Measurements from ENCODE around the gene RAD51B. TPM values are rescaled to one million over a fixed set of nuclear protein-coding genes. Genes with fewer than 3 reads are reported as not detected.

Gene RAD51B
- total RNA-seq, 1 experiment from 2014 or later = 23.3 TPM

- no peak overlapping the region for H3K27ac ChIP-seq (ENCODE audit: low read depth, low read length, poor library complexity, severe bottlenecking)
- BruUV-seq (replicated peaks) = no TSS peak
- peaks cover 6% of the 10 kb centered on the region for H3K9me3 ChIP-seq (ENCODE audit: low read depth, low read length, poor library complexity, severe bottlenecking)
- H3K36me3 ChIP-seq (ENCODE audit: insufficient read depth, low read length, poor library complexity, severe bottlenecking) = no peaks in the 10 kb centered on the region
- H3K4me3 ChIP-seq (ENCODE audit: low read depth, low read length, poor library complexity, severe bottlenecking) = no peak overlapping the region
- ChIA-PET CTCF (interaction anchor here (0.7 to 1.2 kb wide), 2 partner anchors 8 to 69 kb away, joined by 3 to 8 read pairs; no protein-coding TSS in a partner anchor), POLR2A (ENCODE audit: low non-redundant PET) (no interaction called here)
- TF ChIP-seq EZH2 (IDR thresholded peaks at IDR 0.05; ENCODE audit: borderline replicate concordance, low read depth, low read length, poor library complexity, severe bottlenecking) = no peak
- TF ChIP-seq, protein P1, sequence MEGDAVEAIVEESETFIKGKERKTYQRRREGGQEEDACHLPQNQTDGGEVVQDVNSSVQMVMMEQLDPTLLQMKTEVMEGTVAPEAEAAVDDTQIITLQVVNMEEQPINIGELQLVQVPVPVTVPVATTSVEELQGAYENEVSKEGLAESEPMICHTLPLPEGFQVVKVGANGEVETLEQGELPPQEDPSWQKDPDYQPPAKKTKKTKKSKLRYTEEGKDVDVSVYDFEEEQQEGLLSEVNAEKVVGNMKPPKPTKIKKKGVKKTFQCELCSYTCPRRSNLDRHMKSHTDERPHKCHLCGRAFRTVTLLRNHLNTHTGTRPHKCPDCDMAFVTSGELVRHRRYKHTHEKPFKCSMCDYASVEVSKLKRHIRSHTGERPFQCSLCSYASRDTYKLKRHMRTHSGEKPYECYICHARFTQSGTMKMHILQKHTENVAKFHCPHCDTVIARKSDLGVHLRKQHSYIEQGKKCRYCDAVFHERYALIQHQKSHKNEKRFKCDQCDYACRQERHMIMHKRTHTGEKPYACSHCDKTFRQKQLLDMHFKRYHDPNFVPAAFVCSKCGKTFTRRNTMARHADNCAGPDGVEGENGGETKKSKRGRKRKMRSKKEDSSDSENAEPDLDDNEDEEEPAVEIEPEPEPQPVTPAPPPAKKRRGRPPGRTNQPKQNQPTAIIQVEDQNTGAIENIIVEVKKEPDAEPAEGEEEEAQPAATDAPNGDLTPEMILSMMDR (conservative IDR thresholded peaks at IDR 0.05; ENCODE audit: low read depth, low read length) = no peak
- no peaks in the 10 kb centered on the region for H3K4me1 ChIP-seq (ENCODE audit: insufficient read depth, low read length, poor library complexity, severe bottlenecking)
- H3K27me3 ChIP-seq (replicated peaks; ENCODE audit: insufficient read depth, low read depth, low read length, poor library complexity) = no peaks in the 10 kb centered on the region
- intact Hi-C loops (cut with micrococcal nuclease; ENCODE audit: unreplicated experiment) = no loop called here
- no peak for DNase-seq (ENCODE audit: low spot score)
Measured at GRCh38 chr14:67952381-67952780, 132.8 kb downstream of the RAD51B start.

DNA sequence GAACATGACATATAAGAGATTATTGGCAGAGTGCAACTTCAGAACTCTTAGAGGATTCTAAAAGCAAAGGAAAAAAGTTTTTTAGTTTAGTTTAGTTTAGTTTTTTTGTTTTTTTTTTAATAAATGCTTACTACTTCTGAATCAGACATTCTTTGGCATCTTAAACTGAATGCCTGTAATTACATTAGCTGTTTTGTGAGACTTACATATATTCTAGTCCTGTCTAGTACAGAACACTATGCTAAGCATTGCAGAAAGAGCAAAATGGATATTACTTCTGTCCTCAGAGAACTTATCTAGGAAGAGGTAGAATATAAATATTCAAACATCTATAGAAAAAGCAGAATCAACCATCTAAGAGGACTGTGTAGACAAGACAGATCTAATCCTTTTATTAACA is 133.2 kb downstream of the RAD51B start:
- BruUV-seq (replicated peaks) = no TSS peak
- intact Hi-C loops (cut with micrococcal nuclease; ENCODE audit: unreplicated experiment) = no loop called here
- Histone ChIP-seq H3K4me3 (ENCODE audit: low read depth, low read length, poor library complexity, severe bottlenecking) (no peak overlapping the region), H3K36me3 (ENCODE audit: insufficient read depth, low read length, poor library complexity, severe bottlenecking) (no peaks in the 10 kb centered on the region), H3K27ac (ENCODE audit: low read depth, low read length, poor library complexity, severe bottlenecking) (no peak overlapping the region), H3K9me3 (ENCODE audit: low read depth, low read length, poor library complexity, severe bottlenecking) (peaks cover 6% of the 10 kb centered on the region), H3K4me1 (ENCODE audit: insufficient read depth, low read length, poor library complexity, severe bottlenecking) (no peaks in the 10 kb centered on the region), H3K27me3 (replicated peaks; ENCODE audit: insufficient read depth, low read depth, low read length, poor library complexity) (no peaks in the 10 kb centered on the region)
- TF ChIP-seq EZH2 (IDR thresholded peaks at IDR 0.05; ENCODE audit: borderline replicate concordance, low read depth, low read length, poor library complexity, severe bottlenecking) = no peak
- TF ChIP-seq, protein P1 (conservative IDR thresholded peaks at IDR 0.05; ENCODE audit: low read depth, low read length) = no peak
- ChIA-PET CTCF (interaction anchor here (1.2 kb wide), 1 partner anchor 9 kb away, joined by 8 read pairs; no protein-coding TSS in a partner anchor), POLR2A (ENCODE audit: low non-redundant PET) (no interaction called here)
- no peak for DNase-seq (ENCODE audit: low spot score)

DNA sequence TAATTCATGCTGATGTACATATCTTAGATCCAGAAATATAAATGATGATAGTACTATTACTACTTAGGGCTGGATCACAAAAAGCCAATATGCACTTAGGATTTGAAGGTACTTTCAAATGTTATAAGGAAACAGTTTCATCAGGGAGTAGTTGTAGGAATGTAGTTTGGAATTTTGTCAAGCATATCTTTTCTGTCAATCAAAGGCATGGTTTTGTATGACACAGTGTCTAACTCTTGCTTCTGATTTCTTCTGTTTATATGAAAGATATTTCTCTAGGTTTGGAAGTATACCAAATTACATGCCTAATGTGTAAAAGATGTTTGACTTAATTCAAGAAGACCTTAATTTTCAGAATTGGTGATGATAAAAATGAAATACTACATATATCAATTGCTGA is 135.7 kb downstream of the RAD51B start:
- H3K4me1 ChIP-seq (ENCODE audit: insufficient read depth, low read length, poor library complexity, severe bottlenecking) = no peaks in the 10 kb centered on the region
- no peaks in the 10 kb centered on the region for H3K36me3 ChIP-seq (ENCODE audit: insufficient read depth, low read length, poor library complexity, severe bottlenecking)
- H3K27ac ChIP-seq (ENCODE audit: low read depth, low read length, poor library complexity, severe bottlenecking) = no peak overlapping the region
- no peak for DNase-seq (ENCODE audit: low spot score)
- BruUV-seq (replicated peaks) = no TSS peak
- no peak for TF ChIP-seq EZH2 (IDR thresholded peaks at IDR 0.05; ENCODE audit: borderline replicate concordance, low read depth, low read length, poor library complexity, severe bottlenecking)
- TF ChIP-seq, protein P1 (conservative IDR thresholded peaks at IDR 0.05; ENCODE audit: low read depth, low read length) = no peak
- no peaks in the 10 kb centered on the region for H3K27me3 ChIP-seq (replicated peaks; ENCODE audit: insufficient read depth, low read depth, low read length, poor library complexity)
- intact Hi-C loops (cut with micrococcal nuclease; ENCODE audit: unreplicated experiment) = no loop called here
- no peaks in the 10 kb centered on the region for H3K9me3 ChIP-seq (ENCODE audit: low read depth, low read length, poor library complexity, severe bottlenecking)
- POLR2A ChIA-PET (ENCODE audit: low non-redundant PET) = no interaction called here
- H3K4me3 ChIP-seq (ENCODE audit: low read depth, low read length, poor library complexity, severe bottlenecking) = no peak overlapping the region
- CTCF ChIA-PET = no interaction called here

Data from A673 (cell line).